Dendritic cell treated with granulocyte-macrophage colony-stimulating factor and Interleukin-4, amounts not matched to agents 40 ng/mL and 50 ng/mL, for 4 days (primary cell): Measurements from ENCODE around the gene GLYR1.
"Not testable (repeated sequence)": the region's sequence is repeated elsewhere in the genome, so short reads cannot be mapped to it uniquely, and the experiment has no call there.

Experiments used
- H3K27ac Mint-ChIP-seq: one replicate; pipeline ENCODE4 v1.8.0; 2022; ENCODE audit warnings: mild to moderate bottlenecking, mixed read lengths
- H3K27me3 Mint-ChIP-seq: one replicate; pipeline ENCODE4 v1.8.0; 2022; ENCODE audit warnings: mild to moderate bottlenecking, mixed read lengths
- H3K36me3 Mint-ChIP-seq: one replicate; pipeline ENCODE4 v1.8.0; 2022; ENCODE audit warnings: low read depth, mixed read lengths
- H3K4me1 Mint-ChIP-seq: one replicate; pipeline ENCODE4 v1.8.0; 2022; ENCODE audit warnings: low read depth, mixed read lengths
- H3K4me3 Mint-ChIP-seq: one replicate; pipeline ENCODE4 v1.8.0; 2022; ENCODE audit warnings: mild to moderate bottlenecking, moderate library complexity, mixed read lengths
- H3K9me3 Mint-ChIP-seq: one replicate; pipeline ENCODE4 v1.8.0; 2022; ENCODE audit warnings: mixed read lengths
- intact Hi-C: fragments of 100-400 bp; cut with micrococcal nuclease; formaldehyde crosslinking; loops from one replicate; pipeline ENCODE4 v1.15.0; 2022

Gene GLYR1

DNA sequence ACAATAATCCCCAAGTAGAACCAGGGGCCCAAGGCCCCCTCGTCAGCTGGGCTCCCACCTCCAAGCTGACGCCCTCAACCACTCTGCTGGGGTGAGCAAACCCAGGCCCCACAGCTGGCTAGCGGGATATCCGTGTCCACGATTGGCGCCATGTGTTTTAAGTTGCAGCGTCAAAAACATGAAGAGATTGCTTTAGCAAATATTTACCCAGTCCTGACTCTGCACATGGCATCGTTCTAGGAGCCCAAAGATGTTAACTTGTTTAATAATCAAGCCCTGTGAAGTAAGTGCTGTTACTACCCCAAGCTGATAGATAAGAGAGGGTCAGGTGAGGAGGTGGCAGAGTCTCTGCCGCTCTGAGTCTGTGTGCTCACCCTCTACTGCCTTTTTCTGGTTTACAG, 58.6 kb downstream of the GLYR1 start:
- intact Hi-C loops = no loop called here
- H3K4me3 Mint-ChIP-seq = no peak overlapping the region

GRCh38 chr16:4787627-4788482, 59.2 kb downstream of the GLYR1 start, which contains the start of gene SEPTIN12:
SEPTIN12 (minus strand) TSS chr16:4788345; CDS start chr16:4787645, 700 bp downstream.
- Mint-ChIP-seq H3K4me1 (peaks cover 5% of the 10 kb centered on the region), H3K4me3 (no peak within 1 kb of the TSS), H3K27me3 (peaks cover 9% of the 10 kb centered on the region), H3K9me3 (no peaks in the 10 kb centered on the region), H3K36me3 (no peaks in the 10 kb centered on the region), H3K27ac (no peak within 1 kb of the TSS)
- intact Hi-C loops = no loop called here

More for the DNA sequence above, 58.6 kb downstream of the GLYR1 start:
- no peaks in the 10 kb centered on the region for H3K9me3 Mint-ChIP-seq
- no peaks in the 10 kb centered on the region for H3K4me1 Mint-ChIP-seq
- no peak overlapping the region for H3K27ac Mint-ChIP-seq
- peaks cover 9% of the 10 kb centered on the region for H3K27me3 Mint-ChIP-seq
- H3K36me3 Mint-ChIP-seq = no peaks in the 10 kb centered on the region

DNA sequence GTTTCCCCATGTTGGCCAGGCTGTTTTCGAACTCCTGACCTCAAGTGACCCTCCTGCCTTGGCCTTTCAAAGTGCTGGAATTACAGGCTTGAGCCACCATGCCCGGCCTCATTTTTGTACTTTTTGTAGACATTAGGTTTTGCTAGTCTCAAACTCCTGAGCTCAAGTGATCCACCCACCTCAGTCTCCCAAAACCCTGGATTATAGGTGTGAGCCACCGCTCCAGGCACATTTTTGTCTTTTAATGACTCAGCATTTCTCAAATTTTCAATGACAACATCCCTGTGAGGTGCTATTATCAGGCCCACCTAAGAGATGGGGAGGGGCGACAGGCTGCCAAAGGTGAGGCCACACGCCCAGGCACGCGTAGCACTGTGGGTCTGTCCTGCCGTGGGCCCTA, 60.0 kb downstream of the GLYR1 start:
- peaks cover 9% of the 10 kb centered on the region for H3K27me3 Mint-ChIP-seq
- peaks cover 13% of the 10 kb centered on the region for H3K4me1 Mint-ChIP-seq
- intact Hi-C loops = no loop called here
- H3K9me3 Mint-ChIP-seq = no peaks in the 10 kb centered on the region
- H3K36me3 Mint-ChIP-seq = no peaks in the 10 kb centered on the region
- no peak overlapping the region for H3K27ac Mint-ChIP-seq
- H3K4me3 Mint-ChIP-seq = no peak overlapping the region

- Mint-ChIP-seq H3K27me3 (peaks cover 9% of the 10 kb centered on the region), H3K9me3 (no peaks in the 10 kb centered on the region), H3K36me3 (no peaks in the 10 kb centered on the region), H3K4me1 (peaks cover 20% of the 10 kb centered on the region), H3K27ac (no peak overlapping the region), H3K4me3 (no peak overlapping the region)
- intact Hi-C loops = no loop called here
These were observed 61.2 kb downstream of the GLYR1 start for GRCh38 chr16:4785758-4786433.

DNA sequence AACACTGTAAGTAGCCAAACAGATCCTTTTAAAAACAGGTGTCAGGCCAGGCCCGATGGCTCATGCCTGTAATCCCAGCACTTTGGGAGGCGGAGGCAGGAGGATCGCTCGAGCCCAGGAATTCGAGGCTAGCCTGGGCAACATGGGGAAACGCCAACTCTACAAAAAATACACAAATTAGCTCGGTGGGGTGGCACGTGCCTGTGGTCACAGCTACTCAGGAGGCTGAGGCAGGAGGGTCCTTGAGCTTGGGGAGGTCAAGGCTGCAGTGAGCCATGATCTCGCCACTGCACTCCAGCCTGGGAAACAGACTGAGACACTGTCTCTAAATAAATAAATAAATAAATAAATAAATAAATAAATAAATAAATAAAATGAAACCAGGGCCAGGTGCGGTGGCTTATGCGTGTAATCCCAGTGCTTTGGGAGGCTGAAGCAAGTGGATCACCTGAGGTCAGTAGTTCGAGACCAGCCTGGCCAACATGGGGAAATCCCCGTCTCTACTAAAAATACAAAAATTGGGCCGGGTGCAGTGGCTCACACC, 62.6 kb downstream of the GLYR1 start:
- H3K4me3 Mint-ChIP-seq, H3K27me3 Mint-ChIP-seq, H3K36me3 Mint-ChIP-seq, H3K9me3 Mint-ChIP-seq, H3K27ac Mint-ChIP-seq, intact Hi-C loops: not testable (repeated sequence)
- peaks cover 20% of the 10 kb centered on the region for H3K4me1 Mint-ChIP-seq

DNA sequence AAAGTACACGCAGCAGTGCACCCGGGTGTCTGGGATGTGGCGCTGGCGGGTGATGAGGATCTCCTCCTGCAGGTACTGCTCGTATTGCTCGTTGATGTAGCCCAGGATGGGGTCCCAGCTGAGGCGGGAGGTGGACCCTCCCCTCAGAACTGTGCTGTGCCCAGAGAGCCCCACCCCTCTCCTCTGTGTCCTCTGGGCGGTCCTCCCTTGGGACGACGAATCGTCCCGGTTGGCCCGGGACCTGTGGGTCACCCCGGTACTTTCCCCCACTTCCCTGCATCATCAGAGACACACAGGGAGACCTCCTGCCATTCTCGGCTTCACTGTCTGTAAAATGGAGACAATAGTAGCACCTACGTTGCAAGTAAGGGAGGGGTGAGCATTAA, 63.1 kb downstream of the GLYR1 start:
- Mint-ChIP-seq H3K4me3 (no peak overlapping the region), H3K27me3 (peaks cover 4% of the 10 kb centered on the region), H3K9me3 (no peaks in the 10 kb centered on the region), H3K27ac (no peak overlapping the region), H3K36me3 (no peaks in the 10 kb centered on the region), H3K4me1 (peaks cover 20% of the 10 kb centered on the region)
- intact Hi-C loops = no loop called here

DNA sequence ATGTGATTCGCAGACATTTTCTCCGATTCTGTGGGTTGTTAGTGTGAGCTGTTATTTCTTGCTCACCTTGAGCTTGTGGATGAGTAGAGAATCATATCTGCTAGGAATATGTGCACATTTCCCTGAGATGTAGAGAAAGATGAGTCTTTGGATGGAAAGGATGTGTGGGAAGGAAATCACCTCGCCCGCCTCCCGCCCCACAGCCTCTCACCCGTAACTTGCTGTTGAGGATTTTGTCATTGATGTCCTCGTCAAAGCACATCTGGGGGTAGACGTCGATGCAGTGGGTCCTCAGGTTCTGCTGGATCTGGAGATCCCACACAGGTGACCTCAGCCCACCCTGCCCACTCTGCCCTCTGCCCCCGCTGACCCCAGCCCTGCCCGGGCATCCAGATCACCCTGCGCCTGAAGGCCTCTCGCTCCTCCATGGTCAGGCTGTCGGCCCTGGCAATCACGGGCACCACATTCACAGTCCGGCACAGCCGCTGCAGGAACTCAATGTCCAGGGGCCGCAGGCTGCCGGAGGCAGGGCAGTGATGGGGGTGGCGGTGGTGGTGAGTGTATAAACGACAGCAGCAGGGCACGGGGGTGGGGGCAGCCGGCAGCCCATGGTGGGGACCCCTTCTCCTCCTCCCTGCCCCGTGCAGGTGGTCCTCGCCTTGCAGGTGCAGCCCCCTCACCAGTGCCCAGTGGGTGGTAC, 63.7 kb downstream of the GLYR1 start:
- Mint-ChIP-seq H3K27me3 (peaks cover 4% of the 10 kb centered on the region), H3K27ac (no peak overlapping the region), H3K9me3 (no peaks in the 10 kb centered on the region), H3K4me1 (peaks cover 20% of the 10 kb centered on the region), H3K36me3 (no peaks in the 10 kb centered on the region), H3K4me3 (no peak overlapping the region)
- intact Hi-C loops = no loop called here

DNA sequence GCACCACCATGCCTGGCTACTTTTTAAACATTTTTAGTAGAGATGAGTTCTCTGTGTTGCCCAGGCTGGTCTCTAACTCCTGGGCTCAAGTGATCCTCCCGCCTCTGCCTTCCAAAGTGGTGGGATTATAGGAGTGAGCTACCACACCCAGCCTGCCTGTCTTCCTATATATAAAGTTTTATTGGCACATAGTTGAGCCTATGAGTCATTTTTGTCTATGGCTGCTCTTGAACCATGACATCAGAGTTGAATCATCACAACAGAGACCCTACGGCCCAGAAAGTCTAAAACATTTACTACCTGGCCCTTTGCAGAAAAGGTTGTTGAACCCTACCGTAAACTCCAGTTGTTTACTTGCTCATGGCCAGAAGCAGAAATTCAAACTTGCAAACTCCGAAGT, 66.9 kb downstream of the GLYR1 start:
- no peak overlapping the region for H3K4me3 Mint-ChIP-seq
- peaks cover 22% of the 10 kb centered on the region for H3K4me1 Mint-ChIP-seq
- H3K27me3 Mint-ChIP-seq = no peaks in the 10 kb centered on the region
- H3K36me3 Mint-ChIP-seq = no peaks in the 10 kb centered on the region
- intact Hi-C loops = no loop called here
- H3K9me3 Mint-ChIP-seq = no peaks in the 10 kb centered on the region
- H3K27ac Mint-ChIP-seq = no peak overlapping the region

GRCh38 chr16:4778050-4778392, 69.1 kb downstream of the GLYR1 start:
- H3K36me3 Mint-ChIP-seq = no peaks in the 10 kb centered on the region
- no peaks in the 10 kb centered on the region for H3K27me3 Mint-ChIP-seq
- peaks cover 28% of the 10 kb centered on the region for H3K4me1 Mint-ChIP-seq
- no peak overlapping the region for H3K27ac Mint-ChIP-seq
- intact Hi-C loops = no loop called here
- H3K9me3 Mint-ChIP-seq = no peaks in the 10 kb centered on the region
- H3K4me3 Mint-ChIP-seq = no peak overlapping the region

DNA sequence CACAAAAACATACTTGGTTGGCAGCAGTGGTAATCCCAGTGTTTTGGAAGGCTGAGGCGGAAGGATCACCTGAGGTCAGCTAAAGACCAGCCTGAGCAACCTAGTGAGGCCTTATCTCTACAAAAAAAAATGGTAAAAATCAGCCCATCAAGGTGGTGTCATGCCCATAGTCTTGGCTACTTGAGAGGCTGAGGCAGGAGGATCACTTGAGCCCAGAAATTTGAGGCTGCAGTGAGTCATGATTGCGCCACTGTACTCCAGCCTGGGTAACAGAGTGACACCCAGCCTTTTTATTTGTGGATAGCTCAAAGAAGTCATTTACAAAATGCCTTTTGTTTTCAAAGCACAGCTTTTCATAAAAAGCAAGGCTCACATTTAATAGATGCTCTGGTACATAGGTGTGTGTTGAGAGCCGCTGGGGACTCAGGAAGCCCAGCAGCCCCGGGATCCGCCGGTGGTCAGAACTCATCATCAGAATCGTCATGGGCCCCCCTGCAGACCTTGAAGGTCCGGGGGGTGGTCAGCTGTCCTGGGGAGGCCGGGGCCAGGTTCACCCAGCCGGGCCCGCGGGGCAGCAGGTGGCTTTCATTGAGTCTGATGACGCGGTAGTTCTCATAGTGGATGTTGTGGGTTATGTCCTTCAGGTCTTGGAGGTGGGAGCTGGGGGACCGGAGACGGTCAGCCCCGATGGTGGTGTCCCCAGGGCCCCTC, 69.6 kb downstream of the GLYR1 start:
- no peaks in the 10 kb centered on the region for H3K36me3 Mint-ChIP-seq
- no peaks in the 10 kb centered on the region for H3K9me3 Mint-ChIP-seq
- no peak overlapping the region for H3K4me3 Mint-ChIP-seq
- intact Hi-C loops = no loop called here
- no peaks in the 10 kb centered on the region for H3K27me3 Mint-ChIP-seq
- H3K27ac Mint-ChIP-seq = no peak overlapping the region
- peaks cover 23% of the 10 kb centered on the region for H3K4me1 Mint-ChIP-seq

DNA sequence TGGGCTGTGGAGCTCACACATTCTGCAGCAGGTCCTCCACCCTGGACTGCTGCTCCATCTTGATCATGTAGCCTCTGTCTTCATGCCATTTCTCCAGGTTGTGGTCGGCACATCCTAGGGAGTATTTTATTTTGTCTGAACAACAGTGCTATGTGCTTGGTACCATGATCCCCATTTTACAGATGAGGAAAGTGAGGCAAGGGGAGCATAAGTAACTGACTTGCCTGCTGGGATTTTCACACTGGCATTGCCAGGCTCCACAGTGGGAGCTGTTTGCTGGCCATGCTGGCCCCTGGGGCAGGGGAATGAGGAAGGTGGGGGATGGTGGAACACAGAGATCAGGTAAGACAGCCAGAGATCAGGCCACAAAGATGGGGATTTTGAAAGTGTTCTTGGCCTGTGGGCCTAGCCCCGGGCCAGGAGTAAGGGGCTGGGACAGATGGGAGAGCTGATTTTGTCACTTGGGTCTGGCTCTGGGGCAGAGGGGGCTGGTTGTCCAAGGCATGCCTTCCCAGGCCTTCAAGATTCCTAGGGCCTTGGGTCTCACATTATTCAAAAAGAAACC, 70.9 kb downstream of the GLYR1 start:
- Mint-ChIP-seq H3K27ac (no peak overlapping the region), H3K27me3 (no peaks in the 10 kb centered on the region), H3K9me3 (no peaks in the 10 kb centered on the region), H3K36me3 (no peaks in the 10 kb centered on the region), H3K4me3 (no peak overlapping the region), H3K4me1 (peaks cover 14% of the 10 kb centered on the region)
- intact Hi-C loops = no loop called here

GRCh38 chr16:4775005-4775404, 72.1 kb downstream of the GLYR1 start:
- H3K36me3 Mint-ChIP-seq = no peaks in the 10 kb centered on the region
- H3K27ac Mint-ChIP-seq = no peak overlapping the region
- intact Hi-C loops = no loop called here
- H3K4me1 Mint-ChIP-seq = peaks cover 11% of the 10 kb centered on the region
- H3K9me3 Mint-ChIP-seq = no peaks in the 10 kb centered on the region
- no peak overlapping the region for H3K4me3 Mint-ChIP-seq
- no peaks in the 10 kb centered on the region for H3K27me3 Mint-ChIP-seq

DNA sequence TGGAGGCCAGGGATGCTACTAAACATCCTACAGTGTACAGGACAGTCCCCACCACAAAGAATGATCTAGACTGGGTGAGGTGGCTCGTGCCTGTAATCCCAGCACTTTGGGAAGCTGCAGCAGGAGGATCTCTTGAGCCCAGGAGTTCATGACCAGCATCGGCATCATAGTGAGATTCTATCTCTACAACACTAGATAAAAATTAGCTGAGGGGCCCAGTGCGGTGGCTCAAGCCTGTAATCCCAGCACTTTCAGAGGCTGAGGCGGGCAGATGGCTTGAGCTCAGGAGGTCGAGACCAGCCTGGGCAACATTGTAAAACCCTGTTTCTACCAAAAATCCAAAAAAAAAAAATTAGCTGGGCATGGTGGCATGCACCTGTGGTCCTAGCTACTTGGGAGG, 74.7 kb downstream of the GLYR1 start:
- H3K4me3 Mint-ChIP-seq = no peak overlapping the region
- no peaks in the 10 kb centered on the region for H3K9me3 Mint-ChIP-seq
- H3K4me1 Mint-ChIP-seq = peaks cover 29% of the 10 kb centered on the region
- H3K27ac Mint-ChIP-seq = no peak overlapping the region
- peaks cover 6% of the 10 kb centered on the region for H3K36me3 Mint-ChIP-seq
- H3K27me3 Mint-ChIP-seq = no peaks in the 10 kb centered on the region
- intact Hi-C loops = no loop called here
